Measurements from ENCODE around the gene HOXD9. TPM values are rescaled to one million over a fixed set of nuclear protein-coding genes. Genes with fewer than 3 reads are reported as not detected.

HOXD9 gene
- total and polyA plus RNA-seq, 8 donors, result 0.18 to 0.76 (median 0.49) TPM; not detected in 4

DNA sequence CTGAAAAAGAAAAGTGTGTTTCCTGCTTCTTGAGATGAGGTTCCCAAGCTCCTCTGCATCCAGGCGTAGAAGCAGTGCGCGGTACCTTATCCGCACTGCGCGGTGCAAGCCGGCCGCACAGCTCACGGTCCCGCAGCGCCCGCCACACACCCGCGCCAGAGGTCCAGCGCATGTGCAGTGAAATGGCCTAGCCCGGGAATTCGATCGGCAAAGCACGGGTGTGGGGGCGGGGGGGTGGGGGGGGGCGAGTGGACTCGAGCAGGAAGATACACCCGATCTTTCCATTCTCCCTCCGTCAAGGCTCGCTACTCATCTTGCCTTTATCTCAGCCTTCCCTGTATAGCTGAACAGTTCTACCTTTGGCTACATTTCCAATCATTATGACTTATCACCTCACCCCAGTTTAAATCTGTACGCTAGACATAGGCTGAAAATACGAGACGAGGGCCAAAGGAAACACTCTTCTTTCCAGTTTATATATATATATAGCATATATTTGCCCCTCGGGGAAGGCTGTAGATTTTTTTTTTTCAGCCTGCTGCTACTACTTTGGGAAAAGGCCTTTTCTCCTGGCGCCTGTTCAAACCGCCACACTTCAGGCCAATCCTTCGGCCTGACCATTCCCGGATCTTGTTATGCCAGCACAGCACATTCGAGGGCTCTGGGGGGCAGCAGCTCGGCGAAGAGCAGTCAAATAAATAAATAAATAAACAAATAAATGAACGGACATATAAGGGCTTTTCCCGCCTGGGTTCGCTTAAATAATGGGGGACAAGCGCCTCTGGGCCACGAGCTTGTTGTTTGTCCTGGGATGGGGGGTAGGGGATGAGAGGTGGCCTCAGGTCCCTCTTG, 17.4 kb downstream of the HOXD9 start:
- intact Hi-C loops (cut with DNase I; ENCODE audit: low total_unique reads), result loop anchor here (5.0 kb wide), 2 partner anchors 312 to 502 kb away; no protein-coding TSS in a partner anchor
- no peaks in the 10 kb centered on the region for H3K36me3 ChIP-seq
- H3K4me1 ChIP-seq, result peaks cover 11 to 42% (median 28%) of the 10 kb centered on the region in 4 donors
- H3K27ac ChIP-seq, result peak overlapping the region in 3 of 5 donors; percentile 19 to 71 (median 32)
- H3K9me3 ChIP-seq, result peaks cover 0 to 5% (median 0%) of the 10 kb centered on the region in 4 donors
- peak in 1 of 2 donors; percentile 59 for DNase-seq
- peaks cover 21 to 99% (median 86%) of the 10 kb centered on the region in 3 donors for H3K27me3 ChIP-seq
- H3K4me3 ChIP-seq, result peak overlapping the region in 3 of 4 donors; percentile 36 to 52 (median 47)
- no peak for TF ChIP-seq EP300 (IDR thresholded peaks at IDR 0.05)
- no peak for TF ChIP-seq POLR2AphosphoS5 (IDR thresholded peaks at IDR 0.05)
- TF ChIP-seq, protein P1, sequence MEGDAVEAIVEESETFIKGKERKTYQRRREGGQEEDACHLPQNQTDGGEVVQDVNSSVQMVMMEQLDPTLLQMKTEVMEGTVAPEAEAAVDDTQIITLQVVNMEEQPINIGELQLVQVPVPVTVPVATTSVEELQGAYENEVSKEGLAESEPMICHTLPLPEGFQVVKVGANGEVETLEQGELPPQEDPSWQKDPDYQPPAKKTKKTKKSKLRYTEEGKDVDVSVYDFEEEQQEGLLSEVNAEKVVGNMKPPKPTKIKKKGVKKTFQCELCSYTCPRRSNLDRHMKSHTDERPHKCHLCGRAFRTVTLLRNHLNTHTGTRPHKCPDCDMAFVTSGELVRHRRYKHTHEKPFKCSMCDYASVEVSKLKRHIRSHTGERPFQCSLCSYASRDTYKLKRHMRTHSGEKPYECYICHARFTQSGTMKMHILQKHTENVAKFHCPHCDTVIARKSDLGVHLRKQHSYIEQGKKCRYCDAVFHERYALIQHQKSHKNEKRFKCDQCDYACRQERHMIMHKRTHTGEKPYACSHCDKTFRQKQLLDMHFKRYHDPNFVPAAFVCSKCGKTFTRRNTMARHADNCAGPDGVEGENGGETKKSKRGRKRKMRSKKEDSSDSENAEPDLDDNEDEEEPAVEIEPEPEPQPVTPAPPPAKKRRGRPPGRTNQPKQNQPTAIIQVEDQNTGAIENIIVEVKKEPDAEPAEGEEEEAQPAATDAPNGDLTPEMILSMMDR (IDR thresholded peaks at IDR 0.05), result no peak
- TF ChIP-seq POLR2A (IDR thresholded peaks at IDR 0.05), result no peak
- 10 to 17% (median 15%) methylated on average over 40 to 41 of the region's 41 CpGs for WGBS, 5 donors

DNA sequence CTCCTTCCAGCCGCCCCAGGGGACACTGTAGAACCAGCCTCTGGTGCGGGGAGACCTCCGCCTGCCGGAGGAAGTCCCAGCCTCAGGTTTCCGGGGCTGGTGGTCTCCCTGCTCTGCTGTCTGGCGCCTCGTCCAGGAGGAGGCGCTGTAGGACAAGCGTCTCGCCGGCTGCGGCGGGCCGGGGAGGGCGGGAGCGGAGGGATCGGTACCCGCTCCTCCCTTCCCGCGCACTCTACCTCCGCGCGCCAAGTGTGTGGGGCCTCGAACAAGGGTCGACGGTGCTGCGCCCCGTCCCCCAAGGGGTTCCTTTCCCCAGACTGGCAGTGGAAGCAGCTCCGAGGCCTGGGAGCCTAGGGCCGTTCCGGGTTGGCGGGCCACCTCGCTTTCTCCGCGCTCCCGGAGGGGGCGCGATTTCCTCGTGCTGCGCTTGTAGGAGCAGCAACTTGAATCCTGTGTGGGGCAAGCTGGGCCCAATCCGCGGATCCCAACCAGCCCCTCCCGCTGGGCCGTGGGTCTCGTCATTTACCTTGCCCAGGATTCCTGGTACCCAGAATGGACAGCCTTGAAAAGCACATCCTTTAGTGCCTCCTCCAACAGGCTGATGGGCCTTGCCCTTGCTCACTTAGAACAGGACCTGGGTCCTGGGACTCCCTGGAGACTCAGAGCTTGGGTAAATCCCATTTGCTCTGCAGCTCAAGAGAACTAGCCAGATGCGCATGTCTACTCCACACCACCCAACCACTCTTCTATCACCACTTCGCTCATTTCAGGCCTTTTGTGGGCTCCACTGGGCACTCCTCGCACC, 18.2 kb downstream of the HOXD9 start:
- DNase-seq, result peak; percentile 56 to 92
- WGBS, 5 donors, result 8 to 23% (median 10%) methylated on average over 18 to 48 of the region's 48 CpGs
- Histone ChIP-seq H3K36me3 (no peaks in the 10 kb centered on the region), H3K27ac (peak overlapping the region in 3 of 5 donors; percentile 1 to 49 (median 32)), H3K9me3 (peaks cover 0 to 5% (median 0%) of the 10 kb centered on the region in 4 donors), H3K4me1 (peaks cover 11 to 39% (median 27%) of the 10 kb centered on the region in 4 donors), H3K4me3 (peak overlapping the region; percentile 36 to 52 (median 42)), H3K27me3 (peaks cover 15 to 99% (median 86%) of the 10 kb centered on the region in 3 donors)
- intact Hi-C loops (cut with DNase I; ENCODE audit: low total_unique reads), result loop anchor here (5.0 kb wide), 2 partner anchors 312 to 502 kb away; no protein-coding TSS in a partner anchor
- TF ChIP-seq POLR2A (IDR thresholded peaks at IDR 0.05), result no peak
- TF ChIP-seq POLR2AphosphoS5 (IDR thresholded peaks at IDR 0.05), result no peak
- TF ChIP-seq, protein P1 (IDR thresholded peaks at IDR 0.05), result peak in 5 of 7 experiments; percentile 67 to 81 (median 73)
- no peak for TF ChIP-seq EP300 (IDR thresholded peaks at IDR 0.05)

DNA sequence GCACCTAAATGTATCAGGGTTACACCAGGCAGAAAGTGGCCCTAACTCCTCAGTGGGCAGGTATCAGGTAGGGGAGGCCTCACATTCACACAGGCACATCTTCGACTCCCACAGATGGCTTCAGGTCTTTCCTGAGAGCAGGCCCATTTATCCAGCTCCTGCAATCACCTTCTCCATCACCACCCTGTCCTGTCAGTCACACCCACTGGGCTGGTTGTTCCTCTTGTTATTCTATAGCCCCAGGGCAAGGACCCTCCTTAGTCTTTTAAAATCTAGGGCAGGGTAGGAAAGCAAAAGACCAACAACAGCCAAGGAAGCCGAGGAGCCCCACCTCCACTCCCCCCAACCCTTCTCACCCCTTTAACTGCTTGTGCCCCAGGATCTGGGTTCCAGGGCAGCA, 19.8 kb downstream of the HOXD9 start:
- whole genome bisulfite sequencing, 5 donors, result 69 to 90% (median 81%) methylated on average over 2 of the region's 2 CpGs
- DNase-seq, result peak in 1 of 2 donors; percentile 7
- intact Hi-C loops (cut with DNase I; ENCODE audit: low total_unique reads), result loop anchor here (5.0 kb wide), 2 partner anchors 310 to 500 kb away; no protein-coding TSS in a partner anchor
- peaks cover 5 to 99% (median 86%) of the 10 kb centered on the region in 3 donors for H3K27me3 ChIP-seq
- no peak overlapping the region for H3K27ac ChIP-seq
- H3K9me3 ChIP-seq, result peaks cover 0 to 5% (median 0%) of the 10 kb centered on the region in 4 donors
- H3K4me1 ChIP-seq, result peaks cover 7 to 24% (median 14%) of the 10 kb centered on the region in 4 donors
- H3K36me3 ChIP-seq, result no peaks in the 10 kb centered on the region
- no peak for TF ChIP-seq EP300 (IDR thresholded peaks at IDR 0.05)
- TF ChIP-seq, protein P1 (IDR thresholded peaks at IDR 0.05), result no peak
- H3K4me3 ChIP-seq, result no peak overlapping the region

Measured in stomach (tissue), 9 donors.